ENCODE data around the gene ARRDC1. TPM values are rescaled to one million over a fixed set of nuclear protein-coding genes. Genes with fewer than 3 reads are reported as not detected.
"Not testable (repeated sequence)": the region's sequence is repeated elsewhere in the genome, so short reads cannot be mapped to it uniquely, and the experiment has no call there.

ARRDC1 gene
- total and polyA plus RNA-seq, 5 donors, result 13.7 to 38.7 (median 21.3) TPM

- Histone ChIP-seq H3K4me3 (ENCODE audit: low read length) (no peak overlapping the region), H3K27ac (ENCODE audit: low read length) (no peak overlapping the region), H3K9me3 (ENCODE audit: control insufficient read depth, low read length) (no peaks in the 10 kb centered on the region), H3K4me1 (ENCODE audit: control insufficient read depth, insufficient read depth, low read length) (peaks cover 4% of the 10 kb centered on the region), H3K27me3 (ENCODE audit: control insufficient read depth, insufficient read depth) (no peaks in the 10 kb centered on the region)
- 73% methylated on average over 4 of the region's 4 CpGs for WGBS
- ATAC-seq, result no peak
- intact Hi-C loops (cut with DNase I), result no loop called here
- DNase-seq, result no peak
Measured at GRCh38 chr9:137626464-137626863, 21.0 kb downstream of the ARRDC1 start.

GRCh38 chr9:137627406-137627805, 21.9 kb downstream of the ARRDC1 start:
- H3K9me3 ChIP-seq (ENCODE audit: control insufficient read depth, low read length); H3K27me3 ChIP-seq (ENCODE audit: control insufficient read depth, insufficient read depth); intact Hi-C loops (cut with DNase I); ATAC-seq; H3K4me3 ChIP-seq (ENCODE audit: low read length); H3K27ac ChIP-seq (ENCODE audit: low read length); H3K4me1 ChIP-seq (ENCODE audit: control insufficient read depth, insufficient read depth, low read length): not testable (repeated sequence)
- DNase-seq, result peak in 1 of 3 donors; percentile 2
- 98% methylated on average over 14 of the region's 14 CpGs for WGBS

- H3K4me1 ChIP-seq (ENCODE audit: control insufficient read depth, insufficient read depth, low read length), result peaks cover 15% of the 10 kb centered on the region
Measured at GRCh38 chr9:137630126-137630525, 24.6 kb downstream of the ARRDC1 start.

GRCh38 chr9:137630679-137631078, 25.2 kb downstream of the ARRDC1 start:
- ATAC-seq, result peak; percentile 7 to 41
- intact Hi-C loops (cut with DNase I), result no loop called here
- no peaks in the 10 kb centered on the region for H3K9me3 ChIP-seq (ENCODE audit: control insufficient read depth, low read length)
- no peak overlapping the region for H3K4me3 ChIP-seq (ENCODE audit: low read length)
- WGBS, result 70% methylated on average over 4 of the region's 4 CpGs
- peaks cover 15% of the 10 kb centered on the region for H3K4me1 ChIP-seq (ENCODE audit: control insufficient read depth, insufficient read depth, low read length)
- no peaks in the 10 kb centered on the region for H3K27me3 ChIP-seq (ENCODE audit: control insufficient read depth, insufficient read depth)
- H3K27ac ChIP-seq (ENCODE audit: low read length), result no peak overlapping the region
- no peak for DNase-seq

More at GRCh38 chr9:137630126-137630525, 24.6 kb downstream of the ARRDC1 start:
- H3K4me3 ChIP-seq (ENCODE audit: low read length), result no peak overlapping the region
- no peaks in the 10 kb centered on the region for H3K27me3 ChIP-seq (ENCODE audit: control insufficient read depth, insufficient read depth)
- DNase-seq (no peak), ATAC-seq (no peak)
- 68% methylated on average over 1 of the region's 1 CpG for whole genome bisulfite sequencing
- intact Hi-C loops (cut with DNase I), result no loop called here
- H3K27ac ChIP-seq (ENCODE audit: low read length), result no peak overlapping the region
- H3K9me3 ChIP-seq (ENCODE audit: control insufficient read depth, low read length), result no peaks in the 10 kb centered on the region

GRCh38 chr9:137631345-137632229, 26.1 kb downstream of the ARRDC1 start:
- H3K4me1 ChIP-seq (ENCODE audit: control insufficient read depth, insufficient read depth, low read length), result peaks cover 15% of the 10 kb centered on the region
- intact Hi-C loops (cut with DNase I), result no loop called here
- DNase-seq (no peak), ATAC-seq (no peak)
- no peak overlapping the region for H3K4me3 ChIP-seq (ENCODE audit: low read length)
- H3K27ac ChIP-seq (ENCODE audit: low read length), result no peak overlapping the region
- H3K9me3 ChIP-seq (ENCODE audit: control insufficient read depth, low read length), result no peaks in the 10 kb centered on the region
- no peaks in the 10 kb centered on the region for H3K27me3 ChIP-seq (ENCODE audit: control insufficient read depth, insufficient read depth)
- 89% methylated on average over 16 of the region's 16 CpGs for WGBS

GRCh38 chr9:137632230-137633161, 27.0 kb downstream of the ARRDC1 start:
- H3K27ac ChIP-seq (ENCODE audit: low read length), result peak overlapping the region; percentile 12
- no peak for DNase-seq
- 63% methylated on average over 23 of the region's 23 CpGs for WGBS
- H3K4me3 ChIP-seq (ENCODE audit: low read length), result no peak overlapping the region
- ATAC-seq, result peak; percentile 42 to 68
- intact Hi-C loops (cut with DNase I), result no loop called here
- no peaks in the 10 kb centered on the region for H3K9me3 ChIP-seq (ENCODE audit: control insufficient read depth, low read length)
- H3K4me1 ChIP-seq (ENCODE audit: control insufficient read depth, insufficient read depth, low read length), result peaks cover 15% of the 10 kb centered on the region
- H3K27me3 ChIP-seq (ENCODE audit: control insufficient read depth, insufficient read depth), result no peaks in the 10 kb centered on the region

GRCh38 chr9:137634016-137634415, 28.5 kb downstream of the ARRDC1 start:
- H3K27ac ChIP-seq (ENCODE audit: low read length), result no peak overlapping the region
- H3K27me3 ChIP-seq (ENCODE audit: control insufficient read depth, insufficient read depth), result no peaks in the 10 kb centered on the region
- no peak overlapping the region for H3K4me3 ChIP-seq (ENCODE audit: low read length)
- no peak for ATAC-seq
- H3K4me1 ChIP-seq (ENCODE audit: control insufficient read depth, insufficient read depth, low read length), result peaks cover 13% of the 10 kb centered on the region
- no peak for DNase-seq
- 88% methylated on average over 5 of the region's 5 CpGs for WGBS
- no peaks in the 10 kb centered on the region for H3K9me3 ChIP-seq (ENCODE audit: control insufficient read depth, low read length)
- intact Hi-C loops (cut with DNase I), result no loop called here

GRCh38 chr9:137638680-137639079, 33.2 kb downstream of the ARRDC1 start:
- no peaks in the 10 kb centered on the region for H3K9me3 ChIP-seq (ENCODE audit: control insufficient read depth, low read length)
- no peak overlapping the region for H3K27ac ChIP-seq (ENCODE audit: low read length)
- no peaks in the 10 kb centered on the region for H3K27me3 ChIP-seq (ENCODE audit: control insufficient read depth, insufficient read depth)
- ATAC-seq (no peak), DNase-seq (no peak)
- no peak overlapping the region for H3K4me3 ChIP-seq (ENCODE audit: low read length)
- H3K4me1 ChIP-seq (ENCODE audit: control insufficient read depth, insufficient read depth, low read length), result no peaks in the 10 kb centered on the region
- WGBS, result 89% methylated on average over 6 of the region's 6 CpGs
- intact Hi-C loops (cut with DNase I), result no loop called here

- no peak for ATAC-seq
Measured at GRCh38 chr9:137639303-137640051, 34.0 kb downstream of the ARRDC1 start.

GRCh38 chr9:137640862-137641261, 35.4 kb downstream of the ARRDC1 start:
- no peak overlapping the region for H3K27ac ChIP-seq (ENCODE audit: low read length)
- DNase-seq (no peak), ATAC-seq (no peak)
- intact Hi-C loops (cut with DNase I), result no loop called here
- no peaks in the 10 kb centered on the region for H3K27me3 ChIP-seq (ENCODE audit: control insufficient read depth, insufficient read depth)
- no peaks in the 10 kb centered on the region for H3K9me3 ChIP-seq (ENCODE audit: control insufficient read depth, low read length)
- WGBS, result 91% methylated on average over 5 of the region's 5 CpGs
- H3K4me3 ChIP-seq (ENCODE audit: low read length), result no peak overlapping the region
- H3K4me1 ChIP-seq (ENCODE audit: control insufficient read depth, insufficient read depth, low read length), result no peaks in the 10 kb centered on the region

More at GRCh38 chr9:137639303-137640051, 34.0 kb downstream of the ARRDC1 start:
- Histone ChIP-seq H3K27me3 (ENCODE audit: control insufficient read depth, insufficient read depth) (no peaks in the 10 kb centered on the region), H3K9me3 (ENCODE audit: control insufficient read depth, low read length) (no peaks in the 10 kb centered on the region), H3K27ac (ENCODE audit: low read length) (no peak overlapping the region), H3K4me1 (ENCODE audit: control insufficient read depth, insufficient read depth, low read length) (no peaks in the 10 kb centered on the region), H3K4me3 (ENCODE audit: low read length) (no peak overlapping the region)
- intact Hi-C loops (cut with DNase I), result no loop called here
- 68% methylated on average over 12 of the region's 12 CpGs for WGBS
- DNase-seq, result no peak
